ENCODE results near the gene DNAI2.

DNAI2 gene

GRCh38 chr17:74345433-74346241 lies 71.6 kb downstream of the DNAI2 start:
- no peak for DNase-seq

GRCh38 chr17:74347646-74348045 lies 73.6 kb downstream of the DNAI2 start:
- DNase-seq: no peak

GRCh38 chr17:74349120-74349519 lies 75.1 kb downstream of the DNAI2 start:
- DNase-seq: no peak

- no peak for DNase-seq
Observed at GRCh38 chr17:74350486-74350885, 76.5 kb downstream of the DNAI2 start.

- DNase-seq: no peak
Observed at GRCh38 chr17:74351552-74352210, 77.6 kb downstream of the DNAI2 start.

- no peak for DNase-seq
Observed at GRCh38 chr17:74353446-74354060, 79.5 kb downstream of the DNAI2 start.

- no peak for DNase-seq
Observed at GRCh38 chr17:74354123-74354522, 80.1 kb downstream of the DNAI2 start.

- no peak for DNase-seq
Observed at GRCh38 chr17:74354561-74354960, 80.5 kb downstream of the DNAI2 start.

GRCh38 chr17:74355065-74355464 lies 81.0 kb downstream of the DNAI2 start:
- DNase-seq: no peak

GRCh38 chr17:74356646-74357465 lies 82.8 kb downstream of the DNAI2 start:
- no peak for DNase-seq

- no peak for DNase-seq
Observed at GRCh38 chr17:74357466-74357809, 83.4 kb downstream of the DNAI2 start.

GRCh38 chr17:74358697-74359096 lies 84.7 kb downstream of the DNAI2 start:
- DNase-seq: no peak

GRCh38 chr17:74359916-74360315 lies 85.9 kb downstream of the DNAI2 start:
- no peak for DNase-seq

GRCh38 chr17:74360899-74361229 lies 86.8 kb downstream of the DNAI2 start:
- no peak for DNase-seq

GRCh38 chr17:74361230-74362068 lies 87.4 kb downstream of the DNAI2 start, which contains the start of gene BTBD17:
Gene BTBD17 (minus strand): TSS chr17:74361868. CDS start chr17:74361819, 49 bp downstream.
- DNase-seq: no peak

- DNase-seq: no peak
Observed at GRCh38 chr17:74362069-74362405, 88.0 kb downstream of the DNAI2 start.

- DNase-seq: no peak
Observed at GRCh38 chr17:74362810-74363498, 88.9 kb downstream of the DNAI2 start.

Measured in amniotic stem cell (primary cell).